GM12878 (cell line): ENCODE measurements around the gene POMC. TPM values are rescaled to one million over a fixed set of nuclear protein-coding genes. Genes with fewer than 3 reads are reported as not detected.
A peak's percentile ranks its signal among the peaks of the same experiment; 100 is the strongest.

ENCODE experiments used
- E2F4 ChIP-seq: IDR thresholded peaks from 2 replicates; pipeline ENCODE4 v1.6.1; 2012; ENCODE audit warnings: low read depth, low read length, improper control_type of control experiment
- E4F1 ChIP-seq: fragments of 450-650 bp; IDR thresholded peaks from 2 replicates; pipeline ENCODE4 v1.6.1; 2018; ENCODE audit warnings: borderline replicate concordance, mild to moderate bottlenecking; ENCODE audit not compliant: partially characterized antibody
- ESRRA ChIP-seq: IDR thresholded peaks from 2 replicates; pipeline ENCODE4 v1.6.1; 2012; ENCODE audit warnings: mild to moderate bottlenecking, low read length, improper control_type of control experiment
- IRF3 ChIP-seq: fragments of 450-650 bp; IDR thresholded peaks from 2 replicates; pipeline ENCODE4 v1.6.1; 2014; ENCODE audit warnings: mild to moderate bottlenecking
- POLR2A ChIP-seq: IDR thresholded peaks from 2 replicates; pipeline ENCODE4 v1.6.1; 2011; ENCODE audit warnings: low read depth, mild to moderate bottlenecking, low read length
- POLR2AphosphoS5 ChIP-seq: IDR thresholded peaks from 2 replicates; pipeline ENCODE4 v1.6.1; 2011; ENCODE audit warnings: mild to moderate bottlenecking, low read length, inconsistent platforms
- POU2F2 ChIP-seq: IDR thresholded peaks from 3 replicates; pipeline ENCODE4 v1.6.1; 2011; ENCODE audit warnings: low read depth, mild to moderate bottlenecking, low read length, borderline replicate concordance
- RAD51 ChIP-seq: fragments of 450-650 bp; IDR thresholded peaks from 2 replicates; pipeline ENCODE4 v1.6.1; 2016; ENCODE audit warnings: moderate library complexity, mild to moderate bottlenecking, inconsistent platforms
- RB1 ChIP-seq: fragments of 450-650 bp; formaldehyde crosslinking; IDR thresholded peaks from 2 replicates; pipeline ENCODE4 v1.6.1; 2017; ENCODE audit warnings: mild to moderate bottlenecking, borderline replicate concordance
- REST ChIP-seq: IDR thresholded peaks from 2 replicates; pipeline ENCODE4 v1.6.1; 2012; ENCODE audit warnings: mild to moderate bottlenecking, low read depth, low read length
- SP1 ChIP-seq: IDR thresholded peaks from one replicate; pipeline ENCODE4 v1.6.1; 2011; ENCODE audit warnings: low read depth, low read length
- USF2 ChIP-seq: IDR thresholded peaks from 2 replicates; pipeline ENCODE4 v1.6.1; 2011; ENCODE audit warnings: low read depth, low read length, improper control_type of control experiment, borderline replicate concordance
- ZBED1 ChIP-seq: IDR thresholded peaks from 2 replicates; pipeline ENCODE4 v1.6.1; 2016; ENCODE audit warnings: borderline replicate concordance
- ZNF274 ChIP-seq: IDR thresholded peaks from one replicate; pipeline ENCODE4 v1.8.0; 2011; ENCODE audit not compliant: insufficient read length, insufficient read depth
- ZNF687 ChIP-seq: fragments of 450-650 bp; IDR thresholded peaks from 2 replicates; pipeline ENCODE4 v1.6.1; 2017; ENCODE audit warnings: mild to moderate bottlenecking, moderate library complexity
- ZSCAN29 ChIP-seq: fragments of 450-650 bp; IDR thresholded peaks from 2 replicates; pipeline ENCODE4 v1.6.1; 2017; ENCODE audit warnings: mild to moderate bottlenecking, moderate library complexity
- ZZZ3 ChIP-seq: IDR thresholded peaks from 2 replicates; pipeline ENCODE4 v1.6.1; 2011; ENCODE audit warnings: low read depth; ENCODE audit not compliant: control insufficient read depth, insufficient read length
- polyA plus RNA-seq, 11 experiments: library from polyadenylated mRNA; depleted of rRNA in 4 of 11; unstranded in 6 of 11; stranded (reverse) in 5 of 11; fragments of >200 nt; fragmentation: Nextera tagmentation in 4 of 11; fragmentation: Illumina TruSeq in 1 of 11; extraction: Ambion mirVana in 4 of 11; extraction: Trizol in 1 of 11; gene quantifications; 1 replicate in 1 of 11; 2 replicates in 10 of 11; pipeline versions ENCODE4 v1.2.1 to v1.2.3, GENCODE V29; 2011 to 2016; ENCODE audit warnings: inconsistent platforms in 2 of 11, missing spikeins in 2 of 11, low read depth in 1 of 11
- total RNA-seq, 4 experiments: library from RNA; depleted of rRNA in 3 of 4; stranded (reverse); fragments of >200 nt in 3 of 4; fragmentation: Illumina TruSeq in 1 of 4; extraction: Trizol in 1 of 4; gene quantifications; 2 replicates each; pipeline versions ENCODE4 v1.2.1 to v1.2.3, GENCODE V29; 2013 to 2021

Gene POMC
- total and polyA plus RNA-seq, 10 of the 15 experiments (the other 5 are each of a cell fraction or from before 2014, with no cell fraction given): 0.05 to 14.7 (median 6.8) TPM; not detected in 1

GRCh38 chr2:25204190-25204838, 35.9 kb upstream of the POMC start (continued):
- TF ChIP-seq E4F1 (no peak), ZZZ3 (no peak), POLR2A (0 out of 2 replicates have a peak, but pooled peaks have one; percentile 19), ZBED1 (no peak), IRF3 (no peak), ESRRA (no peak), ZSCAN29 (no peak), RB1 (no peak), REST (no peak), POU2F2 (no peak), ZNF274 (no peak), ZNF687 (0 out of 2 replicates have a peak, but pooled peaks have one; percentile 25), POLR2AphosphoS5 (no peak), SP1 (no peak), USF2 (no peak), RAD51 (no peak), E2F4 (no peak)
